ENCODE results near the gene SPATA32.
A peak's percentile ranks its signal among the peaks of the same experiment; 100 is the strongest.
"Not testable (repeated sequence)": the region's sequence is repeated elsewhere in the genome, so short reads cannot be mapped to it uniquely, and the experiment has no call there.

SPATA32 gene, protein sequence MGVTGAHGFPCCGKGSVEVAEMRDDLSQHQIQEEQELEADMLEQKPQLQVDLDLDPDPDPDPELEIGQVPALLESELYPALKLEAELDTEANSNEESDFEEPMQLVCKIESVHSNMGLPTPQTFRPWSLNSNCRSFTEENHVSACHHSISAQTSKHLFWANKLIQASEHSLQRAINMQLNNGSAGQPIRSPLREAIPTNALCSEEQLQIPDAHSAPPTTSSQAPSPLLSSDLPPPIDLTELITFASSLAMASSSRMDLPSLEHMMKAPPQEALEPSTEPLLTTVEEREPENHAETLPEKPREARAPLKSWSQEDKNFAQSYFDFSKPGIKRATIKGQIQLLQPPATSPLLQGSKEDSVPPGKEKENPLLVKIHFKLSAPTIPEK

DNA sequence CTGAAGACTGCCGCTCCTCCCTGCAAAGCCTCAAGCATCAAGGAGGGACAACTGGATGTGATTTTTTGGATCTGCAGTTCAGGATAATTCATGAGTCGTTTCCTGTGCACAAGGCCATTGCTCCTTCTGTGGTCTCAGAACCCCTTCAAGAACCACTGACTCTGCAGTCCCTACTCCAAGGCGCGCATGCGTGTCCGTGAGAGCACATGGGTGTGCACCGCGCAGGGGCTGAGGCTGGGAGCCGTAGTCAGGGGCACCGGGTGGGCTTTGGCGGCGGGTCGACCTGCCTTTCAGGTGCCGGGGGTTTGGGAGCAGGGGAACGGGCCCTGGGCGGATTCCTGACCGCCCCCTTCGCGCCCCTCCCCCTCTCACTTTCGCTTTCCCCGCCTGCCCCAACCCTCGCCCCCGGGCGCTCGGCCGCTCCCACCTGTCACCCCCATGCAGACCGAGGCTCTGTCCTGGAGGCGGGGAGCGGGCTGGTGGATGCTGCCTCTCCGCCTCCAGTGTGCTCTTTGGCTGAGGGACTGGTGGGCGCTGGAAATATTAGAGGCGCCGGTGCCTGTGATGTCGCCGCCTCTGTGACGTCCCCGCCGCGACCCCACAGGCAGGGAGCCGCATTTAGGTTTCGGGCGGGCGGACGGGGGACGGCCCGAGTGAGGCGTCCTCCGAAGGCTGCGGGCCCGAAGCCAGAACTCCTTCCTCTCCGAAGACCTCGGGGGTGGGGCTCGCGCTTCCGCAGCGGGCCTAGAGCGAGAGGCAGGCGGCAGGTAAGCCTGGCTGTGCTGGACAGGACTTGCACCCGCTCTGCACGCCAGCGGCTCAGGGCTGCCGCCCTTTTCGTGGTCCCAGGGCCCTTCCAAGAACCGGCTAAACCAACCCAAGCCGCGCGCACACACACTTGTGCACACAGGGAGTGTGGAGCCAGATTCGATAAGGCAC is at the start of gene SPATA32:
Gene SPATA32 (minus strand): TSS at position 518 of the 939 bp plus-strand sequence. CDS start 78 bp downstream, at position 440.
- DNase-seq: peak; percentile 69

DNA sequence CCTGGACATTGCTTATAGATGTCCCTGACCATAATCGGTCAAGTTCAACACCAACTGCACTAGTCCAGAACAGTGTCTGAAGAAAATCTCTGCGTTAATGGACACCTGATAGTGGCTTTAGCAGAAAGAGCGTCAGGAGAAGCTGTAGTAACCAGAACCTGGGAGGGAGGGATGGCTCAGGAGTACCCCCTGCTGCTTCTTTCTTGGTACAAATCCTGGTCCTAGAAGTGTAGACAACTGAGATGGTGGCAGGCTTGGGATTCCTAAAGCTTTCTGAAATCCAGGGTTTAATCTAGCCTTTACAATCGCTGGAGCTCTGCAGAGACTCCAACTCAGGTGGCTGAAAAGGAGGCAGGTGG is 49.5 kb upstream of the SPATA32 start:
- DNase-seq: no peak

- no peak for DNase-seq
These were observed 48.8 kb upstream of the SPATA32 start for GRCh38 chr17:45310380-45311324.

- DNase-seq: no peak
These were observed 47.5 kb upstream of the SPATA32 start for GRCh38 chr17:45309400-45309799.

- DNase-seq: no peak
These were observed 46.9 kb upstream of the SPATA32 start for GRCh38 chr17:45308840-45309239.

DNA sequence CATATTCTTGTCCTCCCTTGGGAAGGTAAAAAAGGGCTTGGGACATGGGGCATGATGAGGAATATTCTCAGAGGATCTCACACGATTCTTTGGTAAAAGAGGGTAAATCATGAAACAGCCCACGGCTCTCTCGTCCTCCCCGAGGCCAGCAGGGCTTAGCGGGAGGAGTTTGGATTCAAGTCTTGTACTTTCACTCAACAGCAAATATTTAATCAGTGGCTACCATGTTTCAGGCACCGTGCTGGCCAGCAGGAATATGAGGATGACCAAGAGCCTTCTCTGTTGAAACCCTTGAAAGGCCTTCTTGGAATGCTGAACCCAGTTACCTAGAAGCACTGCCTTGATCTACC is 46.1 kb upstream of the SPATA32 start:
- DNase-seq: no peak

GRCh38 chr17:45307290-45308015 is 45.6 kb upstream of the SPATA32 start:
- DNase-seq: no peak

DNA sequence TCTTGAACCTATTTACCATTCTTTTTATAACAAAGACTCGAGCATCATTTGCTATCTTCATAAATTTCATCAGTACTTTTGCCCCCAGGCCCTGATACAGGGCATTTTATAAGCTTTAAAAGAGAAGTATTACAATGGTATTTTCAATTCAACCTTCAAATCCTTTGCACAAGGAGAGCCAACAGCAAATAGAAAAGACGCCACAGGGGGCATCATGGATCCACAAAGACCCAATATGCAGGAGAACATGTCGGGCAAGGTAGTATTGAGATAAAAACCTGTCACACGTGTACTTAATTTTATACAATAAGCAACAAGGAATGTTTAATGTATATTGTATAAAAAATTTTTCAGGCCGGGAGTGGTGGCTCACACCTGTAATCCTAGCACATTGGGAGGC is 44.7 kb upstream of the SPATA32 start:
- DNase-seq: no peak

DNA sequence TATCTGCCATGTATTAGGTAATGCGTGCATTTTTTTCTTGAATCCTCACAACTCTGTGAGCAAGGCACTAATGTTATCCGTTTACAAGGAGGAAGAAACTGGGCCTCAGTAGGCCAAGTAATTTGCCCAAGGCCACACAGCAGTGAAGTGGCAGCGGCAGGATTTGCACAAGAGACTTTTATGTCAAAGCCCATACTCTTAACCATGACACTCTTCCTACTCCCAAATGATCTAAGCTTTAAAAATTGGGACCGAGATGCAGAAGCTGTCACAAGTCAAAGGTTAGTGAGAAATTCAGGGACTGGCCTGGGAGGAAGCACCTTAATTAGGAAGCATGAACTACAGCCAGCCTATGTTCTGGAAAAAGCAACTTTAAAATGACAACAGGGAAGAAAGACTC is 44.2 kb upstream of the SPATA32 start:
- no peak for DNase-seq

DNA sequence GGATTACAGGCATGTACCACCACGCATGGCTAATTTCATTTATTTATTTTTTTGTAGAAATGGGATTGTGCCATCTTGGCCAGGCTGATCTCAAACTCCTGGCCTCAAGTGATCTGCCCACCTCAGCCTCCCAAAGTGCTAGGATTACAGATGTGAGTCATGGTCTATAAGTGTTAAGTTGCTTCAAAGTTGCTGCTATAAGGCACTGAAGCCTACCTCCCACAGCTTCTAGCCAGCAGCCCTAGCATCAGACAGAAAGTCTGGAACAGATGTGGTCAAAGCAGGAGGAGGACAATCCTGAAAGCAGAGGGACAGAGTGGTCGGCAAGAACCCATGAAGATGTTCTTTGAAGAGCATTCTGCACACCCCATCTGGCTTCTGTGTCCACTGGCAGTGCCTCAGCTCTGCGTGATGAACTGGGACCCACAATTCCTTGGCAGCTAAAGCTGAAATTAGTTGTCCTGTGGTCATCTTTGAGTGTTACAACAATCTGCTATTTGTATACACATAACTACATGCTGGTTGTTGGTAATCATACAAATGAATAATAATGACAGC is 43.7 kb upstream of the SPATA32 start:
- DNase-seq: no peak

DNA sequence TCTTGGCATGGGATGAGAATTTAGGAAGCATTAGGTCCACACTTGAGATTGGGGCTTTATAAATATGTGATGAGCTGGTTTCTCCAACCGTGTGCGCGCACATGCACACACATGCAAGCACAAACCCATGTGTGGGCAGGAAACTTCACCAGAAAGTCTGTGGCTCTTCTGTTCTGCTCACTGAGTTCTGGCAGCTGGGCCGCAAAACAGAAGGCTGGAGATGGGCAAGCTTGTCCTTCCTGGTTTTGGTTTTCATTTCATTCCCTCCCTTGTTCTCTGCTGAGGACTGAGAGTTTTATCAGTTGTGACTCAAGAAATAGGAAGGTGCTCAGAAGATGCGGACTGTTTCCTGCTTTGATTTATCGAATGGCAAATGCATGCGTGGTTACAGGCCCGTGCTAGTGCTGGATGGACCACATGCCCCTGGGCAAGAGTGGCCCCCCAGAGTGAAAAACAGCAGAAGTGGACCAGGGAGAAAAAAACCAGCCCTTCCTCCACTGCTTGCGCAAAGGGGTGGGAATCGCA is 40.8 kb upstream of the SPATA32 start:
- peak; percentile 13 for DNase-seq

GRCh38 chr17:45302220-45302619 is 40.3 kb upstream of the SPATA32 start:
- not testable (repeated sequence) for DNase-seq

DNA sequence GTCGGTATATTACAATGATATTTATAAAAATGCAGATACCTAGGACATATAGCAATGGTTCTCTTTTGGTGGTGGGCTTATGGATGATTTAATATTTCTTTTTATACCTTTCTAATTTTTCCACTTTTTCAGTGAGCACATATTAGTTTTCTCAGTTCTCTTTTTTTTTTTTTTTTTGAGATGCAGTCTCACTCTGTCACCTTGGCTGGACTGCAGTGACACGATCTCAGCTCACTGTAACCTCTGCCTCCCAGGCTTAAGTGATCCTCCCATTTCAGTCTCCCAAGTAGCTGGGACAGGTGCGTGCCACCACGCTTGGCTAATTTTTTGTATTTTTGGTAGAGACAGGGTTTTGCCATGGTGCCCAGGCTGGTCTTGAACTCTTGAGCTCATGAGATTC is 39.8 kb upstream of the SPATA32 start:
- peak; percentile 8 for DNase-seq

GRCh38 chr17:45300060-45300751 is 38.3 kb upstream of the SPATA32 start:
- DNase-seq: peak; percentile 21

GRCh38 chr17:45299361-45299760 is 37.5 kb upstream of the SPATA32 start:
- DNase-seq: peak; percentile 52

GRCh38 chr17:45298546-45299285 is 36.8 kb upstream of the SPATA32 start:
- DNase-seq: peak; percentile 8

DNA sequence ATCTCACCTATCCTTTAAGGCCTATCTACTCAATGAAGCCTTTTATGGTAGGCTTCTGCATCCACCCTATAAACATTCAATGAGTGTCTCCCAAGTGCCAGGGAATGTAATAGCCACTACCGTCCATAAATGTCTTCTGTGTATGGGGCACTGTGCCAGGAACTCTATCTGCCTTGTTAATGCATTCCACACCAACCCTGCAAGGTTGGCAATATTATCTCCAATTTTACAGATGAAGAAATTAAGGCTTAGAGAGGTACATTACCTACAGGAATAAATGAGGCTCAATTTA is 34.9 kb upstream of the SPATA32 start:
- no peak for DNase-seq

DNA sequence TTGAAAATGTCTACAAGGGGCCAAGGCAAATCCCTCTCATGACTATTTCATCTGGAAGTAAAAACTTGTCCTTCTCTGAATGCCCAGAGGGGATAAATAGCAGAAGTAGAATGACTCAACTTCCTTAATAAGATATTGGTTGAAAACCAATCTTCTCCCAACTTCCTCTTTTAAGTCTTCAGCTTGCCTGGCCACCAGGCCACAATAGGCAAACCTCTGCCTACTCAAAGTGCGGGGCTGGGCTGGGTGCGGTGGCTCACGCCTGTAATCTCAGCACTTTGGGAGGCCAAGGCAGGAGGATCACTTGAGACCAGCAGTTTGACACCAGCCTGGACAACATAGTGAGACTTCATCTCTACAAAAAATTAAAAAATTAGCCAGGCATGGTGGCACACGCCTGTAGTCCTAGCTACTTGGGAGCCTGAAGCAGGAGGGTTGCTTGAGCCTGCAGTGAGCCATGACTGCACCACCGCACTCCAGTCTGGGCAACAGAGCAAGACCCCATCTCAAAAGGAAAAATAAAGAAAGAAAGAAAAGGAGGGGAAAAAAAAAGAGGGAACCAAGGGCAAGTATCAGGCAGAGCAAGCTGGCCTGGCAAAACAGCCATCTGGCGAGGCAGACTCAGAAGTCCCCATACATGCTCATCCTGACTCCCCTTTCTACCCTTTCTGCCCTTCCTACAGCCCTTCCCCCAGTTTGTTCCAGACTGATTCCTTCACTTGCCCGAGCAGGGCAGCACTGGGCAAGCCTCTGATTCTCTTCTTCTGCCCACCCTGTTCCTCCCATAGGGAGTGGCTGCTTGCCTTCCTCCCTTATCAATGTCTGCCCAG is 34.3 kb upstream of the SPATA32 start:
- DNase-seq: peak; percentile 17

- DNase-seq: peak; percentile 27
These were observed 32.6 kb upstream of the SPATA32 start for GRCh38 chr17:45294506-45294905.
